IMR-90 (cell line): ENCODE results near the gene PAPLN.

Experiments used
- BHLHE40 ChIP-seq: fragments of 150-350 bp; IDR thresholded peaks from 2 replicates; pipeline ENCODE4 v1.6.1; 2016; ENCODE audit warnings: mild to moderate bottlenecking, low read depth, low read length
- CEBPB ChIP-seq: IDR thresholded peaks from 2 replicates; pipeline ENCODE4 v1.6.1; 2012; ENCODE audit warnings: low read depth, low read length, improper control_type of control experiment
- CHD1 ChIP-seq: IDR thresholded peaks from 2 replicates; pipeline ENCODE4 v1.6.1; 2012; ENCODE audit warnings: low read depth, low read length, improper control_type of control experiment
- CTCF ChIP-seq: conservative IDR thresholded peaks from 2 replicates; pipeline ENCODE4 v1.5.1; 2012; ENCODE audit warnings: mild to moderate bottlenecking, low read depth, low read length, improper control_type of control experiment
- MAFK ChIP-seq: IDR thresholded peaks from 2 replicates; pipeline ENCODE4 v1.6.1; 2012; ENCODE audit warnings: low read depth, low read length, improper control_type of control experiment
- MAZ ChIP-seq: IDR thresholded peaks from 2 replicates; pipeline ENCODE4 v1.6.1; 2012; ENCODE audit warnings: low read depth, mild to moderate bottlenecking, low read length, improper control_type of control experiment, moderate library complexity, borderline replicate concordance
- MXI1 ChIP-seq: IDR thresholded peaks from 2 replicates; pipeline ENCODE4 v1.6.1; 2012; ENCODE audit warnings: low read depth, mild to moderate bottlenecking, low read length, moderate library complexity, borderline replicate concordance
- POLR2A ChIP-seq: IDR thresholded peaks from 2 replicates; pipeline ENCODE4 v1.6.1; 2012; ENCODE audit warnings: mild to moderate bottlenecking, low read depth, low read length
- RAD21 ChIP-seq: IDR thresholded peaks from 2 replicates; pipeline ENCODE4 v1.6.1; 2012; ENCODE audit warnings: low read length, improper control_type of control experiment
- RCOR1 ChIP-seq: IDR thresholded peaks from 2 replicates; pipeline ENCODE4 v1.6.1; 2012; ENCODE audit warnings: mild to moderate bottlenecking, low read length, improper control_type of control experiment; ENCODE audit not compliant: insufficient replicate concordance
- RFX5 ChIP-seq: IDR thresholded peaks from 2 replicates; pipeline ENCODE4 v1.8.0; 2012; ENCODE audit warnings: low read depth, mild to moderate bottlenecking, low read length, moderate library complexity
- SMC3 ChIP-seq: fragments of 150-350 bp; IDR thresholded peaks from 2 replicates; pipeline ENCODE4 v1.6.1; 2016; ENCODE audit warnings: low read depth, mild to moderate bottlenecking, antibody characterized with exemption, low read length, moderate library complexity
- USF2 ChIP-seq: fragments of 150-350 bp; IDR thresholded peaks from 2 replicates; pipeline ENCODE4 v1.6.1; 2017; ENCODE audit warnings: mild to moderate bottlenecking, antibody characterized with exemption, low read length, low read depth

GRCh38 chr14:73323896-73324399, 86.6 kb downstream of the PAPLN start:
- TF ChIP-seq CTCF = no peak
- TF ChIP-seq RFX5 = no peak
- no peak for TF ChIP-seq RAD21
- TF ChIP-seq BHLHE40 = no peak
- no peak for TF ChIP-seq CEBPB
- no peak for TF ChIP-seq POLR2A
- TF ChIP-seq USF2 = no peak
- TF ChIP-seq SMC3 = no peak
- TF ChIP-seq MAFK = no peak
- no peak for TF ChIP-seq CHD1
- no peak for TF ChIP-seq MXI1
- TF ChIP-seq RCOR1 = no peak
- TF ChIP-seq MAZ = no peak
